K562 (cell line): ENCODE results near the gene PACSIN3. TPM values are rescaled to one million over a fixed set of nuclear protein-coding genes. Genes with fewer than 3 reads are reported as not detected.

ENCODE experiments used
- ATAC-seq: fragments of 200-7000 bp; cut with Tn5 transposase; 3 replicates; pipeline ENCODE4 v1.9.1; 2020; ENCODE audit warnings: moderate library complexity
- BruUV-seq: library from RNA; stranded (reverse); fragments of 400-500 nt; replicated peaks from 2 replicates; lab custom pipeline; 2021; lab: Mats Ljungman, UMichigan
- CTCF ChIA-PET: fragments of 300-600 bp; formaldehyde crosslinking; extraction: SDS; loops from one replicate; lab custom pipeline; 2021; ENCODE audit warnings: low intra/inter-chr PET ratio; lab: Yijun Ruan, JAX
- POLR2A ChIA-PET: fragments of 300-600, 350-650 bp; sonication (Branson Sonifier 250); formaldehyde crosslinking; extraction: SDS; loops from one replicate; lab custom pipeline; 2021; ENCODE audit warnings: antibody characterized with exemption, inconsistent platforms; lab: Yijun Ruan, JAX
- DNase-seq, 4 experiments: peaks; one replicate each; pipeline versions ENCODE4 v3.0.0 to v3.0.0-alpha.2; 2011 to 2018; ENCODE audit warnings: low spot score in 3 of 4, mixed read lengths in 3 of 4; ENCODE audit errors: extremely low read depth in 1 of 4
- FAIRE-seq: peaks from 2 replicates; lab custom pipeline; 2011; peaks lifted over from hg19 to GRCh38; lab: Jason Lieb, UNC
- H2AFZ ChIP-seq: 2 replicates; pipeline ENCODE4 v1.6.0; 2011; ENCODE audit warnings: low read depth, low read length, control low read depth, inconsistent platforms
- H3K27ac ChIP-seq: fragments of 200-600 bp; 3 replicates; pipeline ENCODE4 v1.8.0; 2011; ENCODE audit warnings: low read depth, mild to moderate bottlenecking, control low read depth, inconsistent platforms, low read length, moderate library complexity, mixed read lengths; ENCODE audit errors: extremely low read depth
- H3K27me3 ChIP-seq, 2 experiments: fragments of 300-600 bp in 1 of 2; 2 replicates in 1 of 2; 3 replicates in 1 of 2; pipeline versions ENCODE4 v1.6.0 to v1.8.0; 2011; ENCODE audit warnings: inconsistent platforms in 2 of 2, low read length in 2 of 2, mild to moderate bottlenecking in 1 of 2, mixed read lengths in 1 of 2, moderate library complexity in 1 of 2; ENCODE audit not compliant: control insufficient read depth in 2 of 2, insufficient read depth in 2 of 2
- H3K36me3 ChIP-seq: fragments of 300-600 bp; 3 replicates; pipeline ENCODE4 v1.8.0; 2011; ENCODE audit warnings: mild to moderate bottlenecking, low read length, inconsistent platforms; ENCODE audit not compliant: control insufficient read depth, insufficient read depth
- H3K4me1 ChIP-seq, 2 experiments: fragments of 200-600 bp in 1 of 2; replicated peaks in 1 of 2; 2 replicates in 1 of 2; 3 replicates in 1 of 2; pipeline versions ENCODE4 v1.5.1 to v1.8.0; 2011; ENCODE audit warnings: inconsistent platforms in 2 of 2, low read length in 2 of 2, mild to moderate bottlenecking in 1 of 2, mixed read lengths in 1 of 2, moderate library complexity in 1 of 2; ENCODE audit not compliant: control insufficient read depth in 2 of 2, insufficient read depth in 2 of 2
- H3K4me2 ChIP-seq: 2 replicates; pipeline ENCODE4 v1.6.1; 2011; ENCODE audit warnings: low read length, control low read depth, inconsistent platforms, mixed read lengths; ENCODE audit not compliant: insufficient read depth
- H3K4me3 ChIP-seq: fragments of 200-600 bp; sonication (generic), shearing (Covaris generic); 2 replicates; pipeline ENCODE4 v1.5.1; 2016; ENCODE audit warnings: control low read depth, inconsistent platforms
- H3K79me2 ChIP-seq: fragments of 200-600 bp; 3 replicates; pipeline ENCODE4 v1.8.0; 2011; ENCODE audit warnings: low read length, inconsistent platforms; ENCODE audit not compliant: control insufficient read depth, insufficient read depth
- H3K9ac ChIP-seq, 2 experiments: 2 replicates each; pipeline versions ENCODE4 v1.6.0 to v1.6.1; 2011; ENCODE audit warnings: low read depth in 2 of 2, low read length in 2 of 2, control low read depth in 1 of 2, inconsistent platforms in 1 of 2, mild to moderate bottlenecking in 1 of 2, mixed read lengths in 1 of 2; ENCODE audit not compliant: insufficient read depth in 1 of 2
- H3K9me1 ChIP-seq: one replicate; pipeline ENCODE4 v1.6.0; 2011; ENCODE audit warnings: inconsistent platforms, mild to moderate bottlenecking, low read length, moderate library complexity; ENCODE audit not compliant: control insufficient read depth, insufficient read depth
- H3K9me3 ChIP-seq: replicated peaks from 2 replicates; pipeline ENCODE4 v1.5.1; 2011; ENCODE audit warnings: low read depth, low read length, inconsistent platforms; ENCODE audit not compliant: control insufficient read depth, insufficient read depth
- H4K20me1 ChIP-seq: replicated peaks from 2 replicates; pipeline ENCODE4 v1.6.1; 2011; ENCODE audit warnings: low read length, inconsistent platforms, mixed read lengths; ENCODE audit not compliant: control insufficient read depth, insufficient read depth
- POLR2G ChIP-seq: fragments of 200-400 bp; formaldehyde crosslinking; IDR thresholded peaks from 2 replicates; pipeline ENCODE4 v1.6.1; 2017; ENCODE audit warnings: low read depth, mild to moderate bottlenecking, antibody characterized with exemption, low read length, moderate library complexity
- STAT6 ChIP-seq: sonication (generic); formaldehyde crosslinking; IDR thresholded peaks from 2 replicates; pipeline ENCODE4 v1.8.1; 2023; ENCODE audit warnings: mild to moderate bottlenecking, missing genetic modification reagents
- WGBS: fragments of 100-300 bp; shearing (Covaris generic); methylation state at CpG from one replicate; pipeline ENCODE4 v1.1.6; 2016; ENCODE audit warnings: low coverage, mixed read lengths; ENCODE audit not compliant: insufficient coverage; ENCODE audit errors: missing lambda C conversion rate; 5-methylcytosine and 5-hydroxymethylcytosine counted together
- in situ Hi-C: fragments of 300-500 bp; cut with MboI; formaldehyde crosslinking; loops from 4 replicates; pipeline ENCODE4 v1.15.0; 2018; ENCODE audit warnings: inconsistent platforms, mixed read lengths
- intact Hi-C: fragments of 100-400 bp; cut with micrococcal nuclease; formaldehyde crosslinking; loops from 2 replicates; pipeline ENCODE4 v1.14.2; 2022
- polyA plus RNA-seq, 8 experiments: library from polyadenylated mRNA; depleted of rRNA in 4 of 8; stranded (reverse) in 5 of 8; unstranded in 3 of 8; fragments of >200 nt; fragmentation: Nextera tagmentation in 2 of 8; fragmentation: Illumina TruSeq in 1 of 8; extraction: Ambion mirVana in 2 of 8; extraction: Trizol in 1 of 8; gene quantifications; 2 replicates each; pipeline versions ENCODE4 v1.2.1 to v1.2.3, GENCODE V29; 2011 to 2014; ENCODE audit warnings: inconsistent platforms in 1 of 8, missing spikeins in 1 of 8
- total RNA-seq, 7 experiments: library from RNA; depleted of rRNA in 6 of 7; stranded (reverse); fragments of >200 nt in 6 of 7; fragmentation: Illumina TruSeq in 2 of 7; extraction: Trizol in 2 of 7; gene quantifications; 2 replicates each; pipeline versions ENCODE4 v1.2.1 to v1.2.3, GENCODE V29; 2011 to 2021; ENCODE audit warnings: low replicate concordance in 1 of 7

The PACSIN3 gene
- total and polyA plus RNA-seq, 9 of the 15 experiments (the other 6 are each of a cell fraction or from before 2014, with no cell fraction given), result 0.13 to 18.1 (median 7.1) TPM

- no TSS peak for BruUV-seq
- no peak for ATAC-seq
- WGBS, result 61% methylated on average over 19 of the region's 20 CpGs
- no peak overlapping the region for H2AFZ ChIP-seq
- H3K4me3 ChIP-seq, result no peak overlapping the region
- no peak overlapping the region for H3K4me2 ChIP-seq
- peaks cover 2% of the 10 kb centered on the region for H3K9me1 ChIP-seq
- H4K20me1 ChIP-seq, result peaks cover 23% of the 10 kb centered on the region; the same call in 1 of the 2 replicates
- H3K9me3 ChIP-seq, result no peaks in the 10 kb centered on the region
- TF ChIP-seq STAT6 (CRISPR knock-in tag) (no peak), POLR2G (peak; percentile 45)
- H3K36me3 ChIP-seq, result no peaks in the 10 kb centered on the region
- no peak overlapping the region for H3K9ac ChIP-seq
- peaks cover 0 to 17% of the 10 kb centered on the region in 2 experiments; a peak in 2 of 5 replicates for H3K4me1 ChIP-seq
- DNase-seq, result no peak
- CTCF ChIA-PET, result interaction anchor here (0.6 kb wide), 1 partner anchor 142 kb away, joined by 5 read pairs; no protein-coding TSS in a partner anchor
- intact Hi-C loops, result no loop called here
- H3K79me2 ChIP-seq, result no peaks in the 10 kb centered on the region
- POLR2A ChIA-PET, result interaction anchor here (0.6 to 1.4 kb wide), 5 partner anchors 10 to 356 kb away, joined by 3 to 7 read pairs (median 4); no protein-coding TSS in a partner anchor
- no peak overlapping the region for H3K27ac ChIP-seq
- no peaks in the 10 kb centered on the region for H3K27me3 ChIP-seq
- no peak for FAIRE-seq
- in situ Hi-C loops, result no loop called here
These were observed 29.3 kb downstream of the PACSIN3 start for GRCh38 chr11:47156951-47157350.
